Measurements from ENCODE around the gene TLR7.

TLR7 gene

DNA sequence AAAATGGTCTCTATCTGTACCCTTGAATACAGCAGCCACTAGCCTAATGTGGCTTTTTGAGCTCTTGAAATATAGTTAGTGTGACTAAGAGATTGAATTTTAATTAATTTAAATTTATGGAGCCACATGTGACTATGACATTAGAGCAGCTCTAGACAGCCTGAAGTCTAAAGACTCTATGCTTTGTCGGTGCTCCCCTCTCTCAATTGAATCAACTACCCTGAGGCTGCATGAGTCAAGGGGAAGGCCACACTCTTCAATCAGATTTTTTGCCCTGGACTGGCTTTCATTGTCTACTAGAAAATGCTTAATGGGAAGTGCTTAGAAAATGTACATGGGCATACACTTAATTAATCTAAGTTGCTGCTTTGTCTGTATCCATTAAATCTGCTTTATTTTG, 11.7 kb downstream of the TLR7 start:
- H3K4me1 Mint-ChIP-seq, result no peaks in the 10 kb centered on the region
- no peaks in the 10 kb centered on the region for H3K36me3 Mint-ChIP-seq
- H3K27me3 Mint-ChIP-seq, result no peaks in the 10 kb centered on the region
- no peak overlapping the region for H3K4me3 Mint-ChIP-seq
- H3K27ac Mint-ChIP-seq, result no peak overlapping the region
- H3K9me3 Mint-ChIP-seq, result no peaks in the 10 kb centered on the region

DNA sequence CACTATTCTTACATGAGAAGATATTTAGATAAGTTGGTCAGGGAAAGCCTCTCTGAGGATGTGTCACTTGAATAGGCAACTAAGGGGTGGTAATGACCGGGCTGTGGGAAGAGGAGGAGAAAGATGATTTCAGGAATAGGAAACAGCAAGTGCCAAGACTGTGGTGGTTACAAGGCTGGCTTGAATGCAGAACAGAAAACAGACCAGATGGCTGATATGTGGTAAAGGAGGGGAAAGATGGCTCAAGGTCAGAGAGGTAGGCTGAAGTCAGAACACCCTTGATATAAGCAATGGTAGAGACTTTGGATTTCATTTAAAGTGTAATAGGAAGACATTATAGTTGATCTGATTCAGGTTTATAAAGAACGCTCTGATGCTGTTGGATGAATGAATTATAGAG, 15.0 kb downstream of the TLR7 start:
- H3K9me3 Mint-ChIP-seq, result no peaks in the 10 kb centered on the region
- H3K27ac Mint-ChIP-seq, result no peak overlapping the region
- H3K4me3 Mint-ChIP-seq, result no peak overlapping the region
- H3K4me1 Mint-ChIP-seq, result no peaks in the 10 kb centered on the region
- H3K36me3 Mint-ChIP-seq, result no peaks in the 10 kb centered on the region
- H3K27me3 Mint-ChIP-seq, result no peaks in the 10 kb centered on the region

DNA sequence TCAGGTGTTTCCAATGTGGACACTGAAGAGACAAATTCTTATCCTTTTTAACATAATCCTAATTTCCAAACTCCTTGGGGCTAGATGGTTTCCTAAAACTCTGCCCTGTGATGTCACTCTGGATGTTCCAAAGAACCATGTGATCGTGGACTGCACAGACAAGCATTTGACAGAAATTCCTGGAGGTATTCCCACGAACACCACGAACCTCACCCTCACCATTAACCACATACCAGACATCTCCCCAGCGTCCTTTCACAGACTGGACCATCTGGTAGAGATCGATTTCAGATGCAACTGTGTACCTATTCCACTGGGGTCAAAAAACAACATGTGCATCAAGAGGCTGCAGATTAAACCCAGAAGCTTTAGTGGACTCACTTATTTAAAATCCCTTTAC, 18.6 kb downstream of the TLR7 start:
- H3K27me3 Mint-ChIP-seq, result no peaks in the 10 kb centered on the region
- no peak overlapping the region for H3K27ac Mint-ChIP-seq
- no peaks in the 10 kb centered on the region for H3K9me3 Mint-ChIP-seq
- no peaks in the 10 kb centered on the region for H3K36me3 Mint-ChIP-seq
- H3K4me1 Mint-ChIP-seq, result peaks cover 11% of the 10 kb centered on the region
- H3K4me3 Mint-ChIP-seq, result no peak overlapping the region

GRCh38 chrX:12886545-12886944, 19.7 kb downstream of the TLR7 start:
- H3K27me3 Mint-ChIP-seq, result no peaks in the 10 kb centered on the region
- H3K9me3 Mint-ChIP-seq, result no peaks in the 10 kb centered on the region
- peaks cover 16% of the 10 kb centered on the region for H3K4me1 Mint-ChIP-seq
- H3K4me3 Mint-ChIP-seq, result no peak overlapping the region
- no peaks in the 10 kb centered on the region for H3K36me3 Mint-ChIP-seq
- no peak overlapping the region for H3K27ac Mint-ChIP-seq

DNA sequence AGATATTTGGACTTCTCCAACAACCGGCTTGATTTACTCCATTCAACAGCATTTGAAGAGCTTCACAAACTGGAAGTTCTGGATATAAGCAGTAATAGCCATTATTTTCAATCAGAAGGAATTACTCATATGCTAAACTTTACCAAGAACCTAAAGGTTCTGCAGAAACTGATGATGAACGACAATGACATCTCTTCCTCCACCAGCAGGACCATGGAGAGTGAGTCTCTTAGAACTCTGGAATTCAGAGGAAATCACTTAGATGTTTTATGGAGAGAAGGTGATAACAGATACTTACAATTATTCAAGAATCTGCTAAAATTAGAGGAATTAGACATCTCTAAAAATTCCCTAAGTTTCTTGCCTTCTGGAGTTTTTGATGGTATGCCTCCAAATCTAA, 20.3 kb downstream of the TLR7 start:
- Mint-ChIP-seq H3K27me3 (no peaks in the 10 kb centered on the region), H3K9me3 (no peaks in the 10 kb centered on the region), H3K4me1 (peaks cover 19% of the 10 kb centered on the region), H3K4me3 (no peak overlapping the region), H3K36me3 (no peaks in the 10 kb centered on the region), H3K27ac (no peak overlapping the region)

DNA sequence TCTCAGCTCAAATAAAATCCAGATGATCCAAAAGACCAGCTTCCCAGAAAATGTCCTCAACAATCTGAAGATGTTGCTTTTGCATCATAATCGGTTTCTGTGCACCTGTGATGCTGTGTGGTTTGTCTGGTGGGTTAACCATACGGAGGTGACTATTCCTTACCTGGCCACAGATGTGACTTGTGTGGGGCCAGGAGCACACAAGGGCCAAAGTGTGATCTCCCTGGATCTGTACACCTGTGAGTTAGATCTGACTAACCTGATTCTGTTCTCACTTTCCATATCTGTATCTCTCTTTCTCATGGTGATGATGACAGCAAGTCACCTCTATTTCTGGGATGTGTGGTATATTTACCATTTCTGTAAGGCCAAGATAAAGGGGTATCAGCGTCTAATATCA, 20.9 kb downstream of the TLR7 start:
- no peaks in the 10 kb centered on the region for H3K36me3 Mint-ChIP-seq
- H3K9me3 Mint-ChIP-seq, result no peaks in the 10 kb centered on the region
- H3K4me3 Mint-ChIP-seq, result no peak overlapping the region
- no peaks in the 10 kb centered on the region for H3K27me3 Mint-ChIP-seq
- H3K4me1 Mint-ChIP-seq, result peaks cover 25% of the 10 kb centered on the region
- H3K27ac Mint-ChIP-seq, result no peak overlapping the region

- Mint-ChIP-seq H3K4me3 (no peak overlapping the region), H3K36me3 (no peaks in the 10 kb centered on the region), H3K9me3 (no peaks in the 10 kb centered on the region), H3K27ac (no peak overlapping the region), H3K4me1 (peaks cover 34% of the 10 kb centered on the region), H3K27me3 (no peaks in the 10 kb centered on the region)
These were observed 23.6 kb downstream of the TLR7 start for GRCh38 chrX:12890467-12890866.

- H3K4me3 Mint-ChIP-seq, result no peak overlapping the region
- no peaks in the 10 kb centered on the region for H3K9me3 Mint-ChIP-seq
- H3K4me1 Mint-ChIP-seq, result peaks cover 34% of the 10 kb centered on the region
These were observed 24.3 kb downstream of the TLR7 start for GRCh38 chrX:12891171-12891570.

GRCh38 chrX:12891915-12892506, 25.1 kb downstream of the TLR7 start:
- Mint-ChIP-seq H3K27ac (peak overlapping the region; percentile 43), H3K27me3 (no peaks in the 10 kb centered on the region), H3K4me3 (peak overlapping the region; percentile 3), H3K4me1 (peaks cover 34% of the 10 kb centered on the region), H3K36me3 (no peaks in the 10 kb centered on the region), H3K9me3 (no peaks in the 10 kb centered on the region)

More at GRCh38 chrX:12891171-12891570, 24.3 kb downstream of the TLR7 start:
- Mint-ChIP-seq H3K36me3 (no peaks in the 10 kb centered on the region), H3K27ac (no peak overlapping the region), H3K27me3 (no peaks in the 10 kb centered on the region)

DNA sequence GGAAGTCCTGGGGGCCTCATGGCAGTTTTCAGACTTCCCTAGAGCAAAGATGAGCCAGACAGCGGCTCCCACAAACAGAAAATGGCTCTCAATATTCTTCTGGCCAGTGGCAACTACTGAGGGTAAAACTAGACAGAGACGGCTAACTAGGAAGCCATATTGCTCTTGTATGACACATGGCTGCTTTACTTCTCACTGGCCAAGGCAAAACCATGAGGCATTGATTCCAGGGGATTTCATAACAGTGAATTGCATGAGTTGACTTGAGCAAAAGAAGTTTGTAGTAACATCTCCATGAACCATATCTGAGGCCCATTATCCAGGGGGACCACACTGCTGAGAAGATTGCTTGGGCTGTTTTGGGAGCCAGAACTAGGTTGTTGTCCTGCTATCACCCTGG, 25.8 kb downstream of the TLR7 start:
- no peaks in the 10 kb centered on the region for H3K9me3 Mint-ChIP-seq
- peaks cover 34% of the 10 kb centered on the region for H3K4me1 Mint-ChIP-seq
- H3K27me3 Mint-ChIP-seq, result no peaks in the 10 kb centered on the region
- no peak overlapping the region for H3K4me3 Mint-ChIP-seq
- no peak overlapping the region for H3K27ac Mint-ChIP-seq
- no peaks in the 10 kb centered on the region for H3K36me3 Mint-ChIP-seq

GRCh38 chrX:12894074-12895030, 27.5 kb downstream of the TLR7 start:
- no peaks in the 10 kb centered on the region for H3K9me3 Mint-ChIP-seq
- no peak overlapping the region for H3K4me3 Mint-ChIP-seq
- peaks cover 41% of the 10 kb centered on the region for H3K4me1 Mint-ChIP-seq
- no peak overlapping the region for H3K27ac Mint-ChIP-seq
- no peaks in the 10 kb centered on the region for H3K36me3 Mint-ChIP-seq
- no peaks in the 10 kb centered on the region for H3K27me3 Mint-ChIP-seq

GRCh38 chrX:12895866-12896265, 29.0 kb downstream of the TLR7 start:
- Mint-ChIP-seq H3K27me3 (no peaks in the 10 kb centered on the region), H3K4me1 (peaks cover 26% of the 10 kb centered on the region), H3K9me3 (no peaks in the 10 kb centered on the region), H3K4me3 (no peak overlapping the region), H3K36me3 (no peaks in the 10 kb centered on the region), H3K27ac (no peak overlapping the region)

- no peaks in the 10 kb centered on the region for H3K9me3 Mint-ChIP-seq
- H3K27me3 Mint-ChIP-seq, result no peaks in the 10 kb centered on the region
- H3K27ac Mint-ChIP-seq, result no peak overlapping the region
- H3K4me3 Mint-ChIP-seq, result no peak overlapping the region
- H3K36me3 Mint-ChIP-seq, result no peaks in the 10 kb centered on the region
- H3K4me1 Mint-ChIP-seq, result peaks cover 29% of the 10 kb centered on the region
These were observed 30.1 kb downstream of the TLR7 start for GRCh38 chrX:12896935-12897334.

GRCh38 chrX:12898073-12898472, 31.2 kb downstream of the TLR7 start:
- Mint-ChIP-seq H3K9me3 (no peaks in the 10 kb centered on the region), H3K27me3 (no peaks in the 10 kb centered on the region), H3K36me3 (no peaks in the 10 kb centered on the region), H3K4me1 (peaks cover 25% of the 10 kb centered on the region), H3K4me3 (no peak overlapping the region), H3K27ac (no peak overlapping the region)

GRCh38 chrX:12899506-12899905, 32.6 kb downstream of the TLR7 start:
- peaks cover 17% of the 10 kb centered on the region for H3K4me1 Mint-ChIP-seq
- H3K36me3 Mint-ChIP-seq, result no peaks in the 10 kb centered on the region
- no peaks in the 10 kb centered on the region for H3K9me3 Mint-ChIP-seq
- H3K4me3 Mint-ChIP-seq, result no peak overlapping the region
- H3K27me3 Mint-ChIP-seq, result no peaks in the 10 kb centered on the region
- no peak overlapping the region for H3K27ac Mint-ChIP-seq

DNA sequence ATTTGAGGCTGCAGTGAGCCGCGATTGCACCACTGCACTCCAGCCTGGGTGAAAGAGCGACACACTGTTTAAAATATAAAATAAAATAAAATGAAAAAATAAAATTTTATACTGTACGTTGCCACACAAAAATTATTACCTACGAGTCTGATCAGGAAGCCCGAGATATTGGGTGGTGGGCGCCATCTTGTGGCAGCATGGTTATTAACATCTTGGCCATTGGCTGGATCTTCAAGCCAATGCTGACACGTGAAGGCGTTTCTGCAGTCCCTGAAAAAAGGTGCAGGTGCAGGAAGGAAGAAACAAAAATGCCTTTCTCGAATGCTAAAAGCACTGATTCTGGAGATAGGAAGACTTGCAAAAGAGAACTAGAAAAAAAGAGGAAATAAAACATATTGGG, 34.6 kb downstream of the TLR7 start:
- H3K9me3 Mint-ChIP-seq, result no peaks in the 10 kb centered on the region
- H3K4me1 Mint-ChIP-seq, result peaks cover 17% of the 10 kb centered on the region
- peak overlapping the region; percentile 56 for H3K4me3 Mint-ChIP-seq
- H3K36me3 Mint-ChIP-seq, result no peaks in the 10 kb centered on the region
- no peaks in the 10 kb centered on the region for H3K27me3 Mint-ChIP-seq
- peak overlapping the region; percentile 46 for H3K27ac Mint-ChIP-seq
